Kidney (tissue), 14 donors: ENCODE results near the gene ARMC7. TPM values are rescaled to one million over a fixed set of nuclear protein-coding genes. Genes with fewer than 3 reads are reported as not detected.

Experiments used
- DNase-seq, 5 donors: peaks; one replicate each; pipeline ENCODE4 v3.0.0-alpha.2; 2013 to 2020
- FAIRE-seq: peaks from 2 replicates; lab custom pipeline; 2012; peaks lifted over from hg19 to GRCh38; lab: Jason Lieb, UNC
- H3K27ac ChIP-seq, 2 donors: one replicate each; pipeline ENCODE4 v1.7.0; 2013; ENCODE audit warnings: low read depth in 2 of 2, low read length in 2 of 2, inconsistent platforms in 1 of 2
- H3K27me3 ChIP-seq: one replicate; pipeline ENCODE4 v1.7.1; 2013; ENCODE audit warnings: low read length, inconsistent platforms; ENCODE audit not compliant: control insufficient read depth, insufficient read depth
- H3K36me3 ChIP-seq, 3 donors: one replicate each; pipeline versions ENCODE4 v1.7.0 to v1.7.1; 2013; ENCODE audit warnings: low read length in 3 of 3, control low read depth in 1 of 3, inconsistent platforms in 1 of 3; ENCODE audit not compliant: insufficient read depth in 3 of 3, control insufficient read depth in 2 of 3
- H3K4me1 ChIP-seq, 3 donors: one replicate each; pipeline versions ENCODE4 v1.7.0 to v1.7.1; 2013; ENCODE audit warnings: low read length in 3 of 3, inconsistent platforms in 1 of 3, low read depth in 1 of 3; ENCODE audit not compliant: control insufficient read depth in 2 of 3, insufficient read depth in 2 of 3
- H3K4me3 ChIP-seq, 3 donors: one replicate each; pipeline versions ENCODE4 v1.7.0 to v1.8.1; 2013; ENCODE audit warnings: low read length in 3 of 3, control low read depth in 1 of 3, inconsistent platforms in 1 of 3
- H3K9ac ChIP-seq, 3 donors: one replicate each; pipeline versions ENCODE4 v1.7.0 to v1.7.1; 2013; ENCODE audit warnings: low read length in 3 of 3, control low read depth in 1 of 3, inconsistent platforms in 1 of 3
- H3K9me3 ChIP-seq, 3 donors: one replicate each; pipeline versions ENCODE4 v1.7.0 to v1.7.1; 2013; ENCODE audit warnings: low read length in 3 of 3, control low read depth in 1 of 3, inconsistent platforms in 1 of 3; ENCODE audit not compliant: control insufficient read depth in 2 of 3, insufficient read depth in 1 of 3
- CTCF ChIP-seq: IDR thresholded peaks from 3 replicates; pipeline ENCODE4 v1.5.1; 2012; ENCODE audit warnings: mild to moderate bottlenecking, moderate library complexity, borderline replicate concordance; ENCODE audit not compliant: insufficient read depth; ENCODE audit errors: extremely low read depth
- intact Hi-C: fragments of 100-400 bp; cut with DNase I; formaldehyde crosslinking; loops from one replicate; pipeline ENCODE4 v1.11.1; 2022
- polyA plus RNA-seq: library from polyadenylated mRNA; stranded (reverse); fragments of 350-450 nt; fragmentation: Illumina TruSeq; extraction: RNeasy Lipid Tissue Mini Kit (QIAGEN cat#74804); gene quantifications from one replicate; pipeline ENCODE4 v1.2.3, GENCODE V29; 2014; ENCODE audit warnings: low read depth, low replicate concordance; ENCODE audit not compliant: insufficient read depth
- total RNA-seq: library from RNA; stranded (reverse); fragmentation: NEBNext Ultra II Directional; extraction: Animal tissue kit (Norgen Biotek cat#: 25700); gene quantifications from one replicate; pipeline ENCODE4 v1.2.1, GENCODE V29; 2021
- donor health status: control.
- donor health status: control.
- donor health status: control.
- donor health status: control.
- donor health status: control.
- donor health status: DM: yes; HTN: yes; CAD: no.
- donor health status: Normal renal cell carcinoma (clear cell type).

ARMC7 gene
- total and polyA plus RNA-seq, 2 donors from 2014 or later: 31.8 to 35.1 TPM

- DNase-seq (peak in 2 of 5 donors; percentile 77 to 79), FAIRE-seq (no peak)
- Histone ChIP-seq H3K27me3 (no peaks in the 10 kb centered on the region), H3K27ac (peak overlapping the region; percentile 84 to 95), H3K4me3 (peak overlapping the region in 2 of 3 donors; percentile 40 to 43), H3K36me3 (no peaks in the 10 kb centered on the region), H3K4me1 (peaks cover 0 to 39% (median 20%) of the 10 kb centered on the region in 3 donors), H3K9me3 (no peaks in the 10 kb centered on the region), H3K9ac (peak overlapping the region in 1 of 3 donors; percentile 81)
- intact Hi-C loops: no loop called here
- TF ChIP-seq CTCF: no peak
Measured at GRCh38 chr17:75077072-75077495, 32.7 kb upstream of the ARMC7 start.

- Histone ChIP-seq H3K9ac (peak overlapping the region in 1 of 3 donors; percentile 81), H3K9me3 (no peaks in the 10 kb centered on the region), H3K27ac (peak overlapping the region; percentile 84 to 95), H3K4me1 (peaks cover 0 to 41% (median 20%) of the 10 kb centered on the region in 3 donors), H3K27me3 (no peaks in the 10 kb centered on the region), H3K36me3 (no peaks in the 10 kb centered on the region), H3K4me3 (peak overlapping the region in 2 of 3 donors; percentile 40 to 43)
- TF ChIP-seq CTCF: peak; percentile 12
- intact Hi-C loops: no loop called here
- FAIRE-seq (no peak), DNase-seq (peak; percentile 66 to 92 (median 72))
Measured at GRCh38 chr17:75077496-75078283, 32.1 kb upstream of the ARMC7 start.

GRCh38 chr17:75078284-75079022, 31.3 kb upstream of the ARMC7 start:
- no peaks in the 10 kb centered on the region for H3K27me3 ChIP-seq
- peak overlapping the region; percentile 85 to 95 for H3K27ac ChIP-seq
- no peaks in the 10 kb centered on the region for H3K36me3 ChIP-seq
- intact Hi-C loops: no loop called here
- no peak for TF ChIP-seq CTCF
- peak overlapping the region in 1 of 3 donors; percentile 81 for H3K9ac ChIP-seq
- peak overlapping the region in 1 of 3 donors; percentile 43 for H3K4me3 ChIP-seq
- FAIRE-seq (no peak), DNase-seq (peak; percentile 60 to 95 (median 86))
- H3K9me3 ChIP-seq: no peaks in the 10 kb centered on the region
- peaks cover 0 to 40% (median 20%) of the 10 kb centered on the region in 3 donors for H3K4me1 ChIP-seq
